GM12878 (cell line): ENCODE results near the gene NOL4L. TPM values are rescaled to one million over a fixed set of nuclear protein-coding genes. Genes with fewer than 3 reads are reported as not detected.

ENCODE experiments used
- ATAC-seq: fragments of 200-7000 bp; cut with Tn5 transposase; 3 replicates; pipeline ENCODE4 v1.9.1; 2020; ENCODE audit warnings: mild to moderate bottlenecking, moderate library complexity
- BruUV-seq: library from RNA; stranded (reverse); fragments of 400-500 nt; replicated peaks from 2 replicates; lab custom pipeline; 2021; lab: Mats Ljungman, UMichigan
- CTCF ChIA-PET: fragments of 300-600 bp; sonication (Branson Sonifier 250); formaldehyde crosslinking; extraction: SDS; loops from one replicate; lab custom pipeline; 2021; ENCODE audit warnings: inconsistent platforms; lab: Yijun Ruan, JAX
- POLR2A ChIA-PET: fragments of 350-600 bp; formaldehyde crosslinking; extraction: SDS; loops from one replicate; lab custom pipeline; 2021; ENCODE audit warnings: inconsistent platforms; lab: Charles Lee
- RAD21 ChIA-PET: fragments of 300-600 bp; sonication (Branson Sonifier 250); formaldehyde crosslinking; loops from one replicate; lab custom pipeline; 2023; ENCODE audit warnings: antibody characterized with exemption; ENCODE audit not compliant: unreplicated experiment; lab: Charles Lee
- SMC1A ChIA-PET: fragments of 300-600 bp; sonication (Branson Sonifier 250); formaldehyde crosslinking; loops from one replicate; lab custom pipeline; 2023; ENCODE audit not compliant: unreplicated experiment, uncharacterized antibody; lab: Charles Lee
- DNase-seq: peaks from one replicate; pipeline ENCODE4 v3.0.0-alpha.2; 2011; ENCODE audit warnings: low read depth, low spot score
- FAIRE-seq: peaks from 3 replicates; lab custom pipeline; 2011; peaks lifted over from hg19 to GRCh38; lab: Jason Lieb, UNC
- H2AFZ ChIP-seq: 2 replicates; pipeline ENCODE4 v1.6.0; 2011; ENCODE audit warnings: low read depth, low read length, control low read depth; ENCODE audit not compliant: control insufficient read depth
- H3K27ac ChIP-seq: 2 replicates; pipeline ENCODE4 v1.5.1; 2011; ENCODE audit warnings: control low read depth; ENCODE audit not compliant: control insufficient read depth, insufficient read depth
- H3K27me3 ChIP-seq, 2 experiments: replicated peaks in 1 of 2; 2 replicates each; pipeline versions ENCODE4 v1.6.0 to v1.6.1; 2011; ENCODE audit warnings: low read length in 1 of 2; ENCODE audit not compliant: control insufficient read depth in 2 of 2, insufficient read depth in 2 of 2
- H3K36me3 ChIP-seq, 2 experiments: 2 replicates each; pipeline ENCODE4 v1.5.1; 2011; ENCODE audit warnings: low read length in 1 of 2; ENCODE audit not compliant: control insufficient read depth in 2 of 2, insufficient read depth in 2 of 2
- H3K4me1 ChIP-seq: 2 replicates; pipeline ENCODE4 v1.6.1; 2011; ENCODE audit warnings: mild to moderate bottlenecking, low read length, moderate library complexity, mixed read lengths; ENCODE audit not compliant: control insufficient read depth, insufficient read depth
- H3K4me2 ChIP-seq: 2 replicates; pipeline ENCODE4 v1.6.0; 2011; ENCODE audit warnings: control low read depth; ENCODE audit not compliant: control insufficient read depth, insufficient read depth
- H3K4me3 ChIP-seq: fragments of 200-600 bp; sonication (generic); 2 replicates; pipeline ENCODE4 v1.5.1; 2016
- H3K79me2 ChIP-seq: 2 replicates; pipeline ENCODE4 v1.6.0; 2011; ENCODE audit warnings: low read length; ENCODE audit not compliant: control insufficient read depth, insufficient read depth
- H3K9ac ChIP-seq: 2 replicates; pipeline ENCODE4 v1.8.0; 2011; ENCODE audit warnings: low read length, control low read depth, mixed read lengths; ENCODE audit not compliant: control insufficient read depth, insufficient read depth
- H3K9me3 ChIP-seq: replicated peaks from 3 replicates; pipeline ENCODE4 v1.5.1; 2011; ENCODE audit warnings: mild to moderate bottlenecking, low read length; ENCODE audit not compliant: control insufficient read depth, insufficient read depth
- H4K20me1 ChIP-seq: 2 replicates; pipeline ENCODE4 v1.6.0; 2011; ENCODE audit not compliant: control insufficient read depth, insufficient read depth
- CHD2 ChIP-seq: IDR thresholded peaks from 2 replicates; pipeline ENCODE4 v1.6.1; 2011; ENCODE audit warnings: low read depth, low read length, improper control_type of control experiment, borderline replicate concordance
- KDM1A ChIP-seq: fragments of 200-600 bp; sonication (generic); IDR thresholded peaks from 2 replicates; pipeline ENCODE4 v1.6.1; 2016; ENCODE audit warnings: borderline replicate concordance
- NBN ChIP-seq: fragments of 450-650 bp; IDR thresholded peaks from 2 replicates; pipeline ENCODE4 v1.6.1; 2016
- NFIC ChIP-seq: IDR thresholded peaks from 2 replicates; pipeline ENCODE4 v1.6.1; 2012; ENCODE audit warnings: low read depth, mild to moderate bottlenecking, inconsistent platforms, low read length, moderate library complexity
- NFYA ChIP-seq: IDR thresholded peaks from 2 replicates; pipeline ENCODE4 v1.6.1; 2011; ENCODE audit warnings: low read depth, mild to moderate bottlenecking, low read length, improper control_type of control experiment, borderline replicate concordance
- PBX3 ChIP-seq: IDR thresholded peaks from 2 replicates; pipeline ENCODE4 v1.6.1; 2011; ENCODE audit warnings: mild to moderate bottlenecking, low read depth, low read length, moderate library complexity; ENCODE audit not compliant: insufficient replicate concordance
- PKNOX1 ChIP-seq: fragments of 450-650 bp; IDR thresholded peaks from 2 replicates; pipeline ENCODE4 v1.6.1; 2016; ENCODE audit warnings: mild to moderate bottlenecking
- SMAD1 ChIP-seq: fragments of 450-650 bp; IDR thresholded peaks from 2 replicates; pipeline ENCODE4 v1.6.1; 2018; ENCODE audit warnings: mild to moderate bottlenecking, low read depth; ENCODE audit not compliant: partially characterized antibody
- SMC3 ChIP-seq: IDR thresholded peaks from 2 replicates; pipeline ENCODE4 v1.6.1; 2011; ENCODE audit warnings: low read length, improper control_type of control experiment, borderline replicate concordance
- ZBTB4 ChIP-seq: fragments of 450-650 bp; formaldehyde crosslinking; IDR thresholded peaks from 2 replicates; pipeline ENCODE4 v1.4.0; 2022; ENCODE audit warnings: mild to moderate bottlenecking, moderate library complexity
- ZNF687 ChIP-seq: fragments of 450-650 bp; IDR thresholded peaks from 2 replicates; pipeline ENCODE4 v1.6.1; 2017; ENCODE audit warnings: mild to moderate bottlenecking, moderate library complexity
- WGBS: methylation state at CpG from one replicate; pipeline ENCODE4 v1.1.6; 2016; ENCODE audit warnings: low lambda C conversion rate; ENCODE audit not compliant: insufficient replicate concordance, insufficient coverage; ENCODE audit errors: missing lambda C conversion rate; 5-methylcytosine and 5-hydroxymethylcytosine counted together
- in situ Hi-C: fragments of 300-500 bp; cut with MboI; formaldehyde crosslinking; loops from 9 replicates; pipeline ENCODE4 v1.14.3; 2018; ENCODE audit warnings: mixed read lengths
- intact Hi-C: fragments of 100-400 bp; cut with micrococcal nuclease; formaldehyde crosslinking; loops from one replicate; pipeline ENCODE4 v1.14.2; 2022; ENCODE audit not compliant: unreplicated experiment
- polyA plus RNA-seq, 11 experiments: library from polyadenylated mRNA; depleted of rRNA in 4 of 11; unstranded in 6 of 11; stranded (reverse) in 5 of 11; fragments of >200 nt; fragmentation: Nextera tagmentation in 4 of 11; fragmentation: Illumina TruSeq in 1 of 11; extraction: Ambion mirVana in 4 of 11; extraction: Trizol in 1 of 11; gene quantifications; 1 replicate in 1 of 11; 2 replicates in 10 of 11; pipeline versions ENCODE4 v1.2.1 to v1.2.3, GENCODE V29; 2011 to 2016; ENCODE audit warnings: inconsistent platforms in 2 of 11, missing spikeins in 2 of 11, low read depth in 1 of 11
- total RNA-seq, 4 experiments: library from RNA; depleted of rRNA in 3 of 4; stranded (reverse); fragments of >200 nt in 3 of 4; fragmentation: Illumina TruSeq in 1 of 4; extraction: Trizol in 1 of 4; gene quantifications; 2 replicates each; pipeline versions ENCODE4 v1.2.1 to v1.2.3, GENCODE V29; 2013 to 2021

Gene NOL4L
- total and polyA plus RNA-seq, 10 of the 15 experiments (the other 5 are each of a cell fraction or from before 2014, with no cell fraction given) = 2.3 to 24.0 (median 8.0) TPM

- H3K79me2 ChIP-seq = peaks cover 2% of the 10 kb centered on the region; the same call in 1 of the 2 replicates
- FAIRE-seq = no peak
- H3K36me3 ChIP-seq = peaks cover 30 to 42% of the 10 kb centered on the region in 2 experiments
- no peak overlapping the region for H3K4me3 ChIP-seq
- H3K27me3 ChIP-seq = no peaks in the 10 kb centered on the region
- no peak for ATAC-seq
- ChIA-PET POLR2A (interaction anchor here (0.9 kb wide), 1 partner anchor 33 kb away, joined by 5 read pairs; no protein-coding TSS in a partner anchor), CTCF (no interaction called here), RAD21 (interaction anchor here (1.1 kb wide), 1 partner anchor 121 kb away, joined by 4 read pairs; no protein-coding TSS in a partner anchor), SMC1A (no interaction called here)
- no peak overlapping the region for H3K9ac ChIP-seq
- WGBS = 97% methylated on average over 15 of the region's 16 CpGs
- no peak for DNase-seq
- no peaks in the 10 kb centered on the region for H3K9me3 ChIP-seq
- no peak overlapping the region for H2AFZ ChIP-seq
- in situ Hi-C loops = no loop called here
- H3K27ac ChIP-seq = no peak overlapping the region
- H3K4me1 ChIP-seq = no peaks in the 10 kb centered on the region
- no TSS peak for BruUV-seq
- no peak overlapping the region for H3K4me2 ChIP-seq
- intact Hi-C loops = no loop called here
- TF ChIP-seq SMC3 (no peak), NFYA (no peak), CHD2 (no peak), KDM1A (no peak), NBN (no peak), PKNOX1 (no peak), ZBTB4 (no peak), SMAD1 (no peak), NFIC (no peak), PBX3 (no peak), ZNF687 (no peak)
- no peaks in the 10 kb centered on the region for H4K20me1 ChIP-seq
Observed at GRCh38 chr20:32429745-32430360, 155.3 kb downstream of the NOL4L start.
